Cardiac fibroblast (primary cell): ENCODE data around the gene OTOG.

Source experiments
- DNase-seq, 2 donors: peaks; one replicate each; pipeline versions ENCODE4 v3.0.0 to v3.0.0-alpha.2; 2010; ENCODE audit warnings: low read depth in 2 of 2
- H3K4me3 ChIP-seq, 2 donors: replicated peaks in 1 of 2; 1 replicate in 1 of 2; 2 replicates in 1 of 2; pipeline ENCODE4 v1.5.1; 2011; ENCODE audit warnings: low read depth in 2 of 2, low read length in 2 of 2, mild to moderate bottlenecking in 2 of 2, moderate library complexity in 1 of 2
- CTCF ChIP-seq: IDR thresholded peaks from one replicate; pipeline ENCODE4 v1.5.1; 2011; ENCODE audit warnings: low read depth, mild to moderate bottlenecking, low read length, inconsistent platforms

The OTOG gene

GRCh38 chr11:17547051-17547577 is at the start of gene OTOG:
Gene OTOG, plus strand, starts transcription at chr11:17547259. Its CDS starts 114 bp downstream, at chr11:17547373.
- no peak within 1 kb of the TSS for H3K4me3 ChIP-seq
- no peak for TF ChIP-seq CTCF
- DNase-seq, result peak; percentile 8 to 25

GRCh38 chr11:17498058-17498457 is 49.0 kb upstream of the OTOG start:
- H3K4me3 ChIP-seq, result no peak overlapping the region
- no peak for DNase-seq
- no peak for TF ChIP-seq CTCF

- TF ChIP-seq CTCF, result peak; percentile 26
- no peak overlapping the region for H3K4me3 ChIP-seq
- no peak for DNase-seq
Observed at GRCh38 chr11:17498475-17498874, 48.6 kb upstream of the OTOG start.

GRCh38 chr11:17500673-17501072 is 46.4 kb upstream of the OTOG start:
- no peak for TF ChIP-seq CTCF
- no peak for DNase-seq
- no peak overlapping the region for H3K4me3 ChIP-seq

- H3K4me3 ChIP-seq, result no peak overlapping the region
- no peak for DNase-seq
- no peak for TF ChIP-seq CTCF
Observed at GRCh38 chr11:17502630-17503029, 44.4 kb upstream of the OTOG start.

GRCh38 chr11:17504330-17505107 is 42.5 kb upstream of the OTOG start:
- peak; percentile 77 for DNase-seq
- TF ChIP-seq CTCF, result peak; percentile 98
- H3K4me3 ChIP-seq, result no peak overlapping the region
